GM19463 (cell line): ENCODE measurements around the gene RPN2.

Experiments
- ATAC-seq: cut with Tn5 transposase; IDR thresholded peaks from one replicate; pipeline ENCODE4 v1.9.1; 2021; ENCODE audit warnings: mild to moderate bottlenecking, moderate library complexity; ENCODE audit not compliant: unreplicated experiment

The RPN2 gene

GRCh38 chr20:37209193-37209592, 30.1 kb downstream of the RPN2 start:
- ATAC-seq, result no peak

- no peak for ATAC-seq
These were observed 30.7 kb downstream of the RPN2 start for GRCh38 chr20:37209661-37210314.

GRCh38 chr20:37218441-37218840, 39.3 kb downstream of the RPN2 start:
- ATAC-seq, result no peak

GRCh38 chr20:37218976-37219375, 39.8 kb downstream of the RPN2 start:
- no peak for ATAC-seq

- ATAC-seq, result no peak
These were observed 40.9 kb downstream of the RPN2 start for GRCh38 chr20:37219751-37220668.

- ATAC-seq, result no peak
These were observed 41.6 kb downstream of the RPN2 start for GRCh38 chr20:37220731-37221130.

- no peak for ATAC-seq
These were observed 43.0 kb downstream of the RPN2 start for GRCh38 chr20:37222086-37222485.

- ATAC-seq, result no peak
These were observed 43.9 kb downstream of the RPN2 start for GRCh38 chr20:37223053-37223452.

GRCh38 chr20:37225146-37225545, 46.0 kb downstream of the RPN2 start:
- no peak for ATAC-seq

- ATAC-seq, result no peak
These were observed 47.8 kb downstream of the RPN2 start for GRCh38 chr20:37226889-37227288.

GRCh38 chr20:37228082-37228481, 49.0 kb downstream of the RPN2 start:
- no peak for ATAC-seq

- ATAC-seq, result no peak
These were observed 49.5 kb downstream of the RPN2 start for GRCh38 chr20:37228656-37229055.

- no peak for ATAC-seq
These were observed 50.2 kb downstream of the RPN2 start for GRCh38 chr20:37229357-37229756.

GRCh38 chr20:37230200-37230599, 51.1 kb downstream of the RPN2 start:
- ATAC-seq, result no peak

- ATAC-seq, result no peak
These were observed 53.0 kb downstream of the RPN2 start for GRCh38 chr20:37231947-37232630.

- ATAC-seq, result no peak
These were observed 54.6 kb downstream of the RPN2 start for GRCh38 chr20:37233548-37234253.

GRCh38 chr20:37234254-37234581, 55.1 kb downstream of the RPN2 start:
- no peak for ATAC-seq

GRCh38 chr20:37235065-37235464, 55.9 kb downstream of the RPN2 start:
- no peak for ATAC-seq

GRCh38 chr20:37236462-37236861, 57.3 kb downstream of the RPN2 start:
- ATAC-seq, result no peak

- no peak for ATAC-seq
These were observed 58.5 kb downstream of the RPN2 start for GRCh38 chr20:37237656-37238055.

GRCh38 chr20:37238426-37238825, 59.3 kb downstream of the RPN2 start:
- no peak for ATAC-seq
